ENCODE data around the gene FXYD7.
"Not testable (repeated sequence)": the region's sequence is repeated elsewhere in the genome, so short reads cannot be mapped to it uniquely, and the experiment has no call there.

FXYD7 gene

DNA sequence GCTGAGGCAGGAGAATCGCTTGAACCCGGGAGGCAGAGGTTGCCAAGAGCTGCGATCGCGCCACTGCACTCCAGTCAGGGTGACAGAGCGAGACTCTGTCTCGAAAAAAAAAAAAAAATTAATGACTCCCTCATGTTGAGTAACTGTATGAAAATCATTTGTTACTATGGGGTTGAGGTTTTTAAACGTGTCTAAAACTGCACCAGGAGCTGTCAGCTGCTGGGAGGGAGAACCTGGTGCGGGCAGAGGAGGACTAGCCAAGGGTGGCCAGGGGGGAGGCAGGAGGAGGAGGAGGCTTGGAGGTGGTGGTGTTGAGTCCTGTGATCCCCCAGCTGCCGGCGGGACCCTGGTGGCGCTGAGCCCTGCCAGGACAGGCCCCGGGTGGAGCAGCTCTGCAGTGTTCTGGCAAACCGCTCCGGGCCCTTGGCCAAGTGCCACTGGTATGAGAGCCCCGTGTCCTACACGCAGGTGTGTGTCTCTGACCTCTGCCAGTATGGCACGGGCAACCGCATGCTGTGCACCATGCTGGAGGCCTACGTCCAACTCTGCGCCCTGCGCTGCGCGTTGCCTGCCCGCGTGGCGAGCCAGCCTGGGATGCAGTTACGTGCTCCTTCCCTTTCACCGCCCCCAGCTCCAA is 44.5 kb upstream of the FXYD7 start:
- DNase-seq = no peak
- TF ChIP-seq, protein P1, sequence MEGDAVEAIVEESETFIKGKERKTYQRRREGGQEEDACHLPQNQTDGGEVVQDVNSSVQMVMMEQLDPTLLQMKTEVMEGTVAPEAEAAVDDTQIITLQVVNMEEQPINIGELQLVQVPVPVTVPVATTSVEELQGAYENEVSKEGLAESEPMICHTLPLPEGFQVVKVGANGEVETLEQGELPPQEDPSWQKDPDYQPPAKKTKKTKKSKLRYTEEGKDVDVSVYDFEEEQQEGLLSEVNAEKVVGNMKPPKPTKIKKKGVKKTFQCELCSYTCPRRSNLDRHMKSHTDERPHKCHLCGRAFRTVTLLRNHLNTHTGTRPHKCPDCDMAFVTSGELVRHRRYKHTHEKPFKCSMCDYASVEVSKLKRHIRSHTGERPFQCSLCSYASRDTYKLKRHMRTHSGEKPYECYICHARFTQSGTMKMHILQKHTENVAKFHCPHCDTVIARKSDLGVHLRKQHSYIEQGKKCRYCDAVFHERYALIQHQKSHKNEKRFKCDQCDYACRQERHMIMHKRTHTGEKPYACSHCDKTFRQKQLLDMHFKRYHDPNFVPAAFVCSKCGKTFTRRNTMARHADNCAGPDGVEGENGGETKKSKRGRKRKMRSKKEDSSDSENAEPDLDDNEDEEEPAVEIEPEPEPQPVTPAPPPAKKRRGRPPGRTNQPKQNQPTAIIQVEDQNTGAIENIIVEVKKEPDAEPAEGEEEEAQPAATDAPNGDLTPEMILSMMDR (IDR thresholded peaks at IDR 0.05; ENCODE audit: low read depth, low read length) = no peak
- H3K27ac ChIP-seq = no peak overlapping the region
- H3K9me3 ChIP-seq (ENCODE audit: severe bottlenecking) = no peaks in the 10 kb centered on the region
- H3K4me3 ChIP-seq (ENCODE audit: low read depth, low read length) = no peak overlapping the region
- H3K36me3 ChIP-seq = no peaks in the 10 kb centered on the region
- H3K27me3 ChIP-seq (ENCODE audit: insufficient read depth, low read depth, severe bottlenecking) = no peaks in the 10 kb centered on the region

DNA sequence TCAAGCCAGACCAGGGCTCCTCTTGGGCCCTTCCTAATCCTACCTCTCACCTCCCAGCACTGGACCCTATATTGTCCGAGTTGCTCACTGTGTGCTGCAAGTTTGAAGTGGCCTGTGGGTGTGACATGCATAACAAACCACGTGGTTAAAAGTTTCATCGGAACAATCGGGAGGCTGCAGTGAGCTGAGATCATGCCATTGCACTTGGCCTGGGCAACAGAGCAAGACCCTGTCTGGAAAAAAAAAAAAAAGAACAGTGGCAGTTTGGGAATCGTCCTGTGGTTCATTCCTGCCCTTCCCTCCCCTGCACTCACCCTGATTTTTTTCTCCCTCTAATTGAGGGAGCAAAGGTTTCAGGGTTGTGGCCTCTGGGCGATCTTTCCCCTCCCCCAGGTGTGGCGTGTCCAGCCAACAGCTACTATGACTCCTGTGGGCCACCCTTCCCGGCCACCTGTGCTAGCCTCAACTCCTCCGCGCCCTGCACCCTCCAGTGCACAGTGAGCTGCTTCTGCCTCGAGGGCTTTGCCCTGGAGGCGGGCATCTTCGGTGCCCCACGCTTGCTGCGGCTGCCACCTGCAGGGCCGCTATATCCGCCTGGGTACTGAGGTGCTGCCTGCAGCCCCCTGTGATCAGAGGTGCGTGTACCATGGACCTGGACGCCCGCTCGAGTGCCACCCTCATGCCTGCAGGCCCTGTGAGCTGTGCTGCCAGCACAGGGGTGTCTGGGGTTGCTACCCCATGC is 43.7 kb upstream of the FXYD7 start:
- Histone ChIP-seq H3K4me3 (ENCODE audit: low read depth, low read length) (no peak overlapping the region), H3K9me3 (ENCODE audit: severe bottlenecking) (no peaks in the 10 kb centered on the region), H3K27me3 (ENCODE audit: insufficient read depth, low read depth, severe bottlenecking) (no peaks in the 10 kb centered on the region), H3K36me3 (no peaks in the 10 kb centered on the region), H3K27ac (no peak overlapping the region)
- DNase-seq = no peak
- TF ChIP-seq, protein P1 (IDR thresholded peaks at IDR 0.05; ENCODE audit: low read depth, low read length) = no peak

DNA sequence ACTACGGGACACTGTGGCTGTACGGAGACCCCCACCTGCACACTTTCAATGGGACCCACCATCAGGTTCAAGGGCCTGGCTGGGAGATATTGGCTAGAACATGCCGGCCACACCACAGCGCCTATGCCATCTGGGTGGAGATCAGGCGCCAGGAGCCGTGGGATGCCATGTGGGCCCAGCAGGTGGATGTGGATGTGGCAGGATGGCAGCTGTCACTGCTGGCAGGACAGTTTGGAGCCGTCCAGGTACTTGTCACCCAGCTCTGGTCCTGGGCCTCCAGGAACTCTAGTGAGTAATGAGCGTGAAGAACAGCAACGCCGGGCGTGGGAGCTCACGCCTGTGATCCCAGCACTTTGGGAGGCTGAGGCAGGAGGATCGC is 43.2 kb upstream of the FXYD7 start:
- no peak for DNase-seq
- H3K36me3 ChIP-seq = no peaks in the 10 kb centered on the region
- no peaks in the 10 kb centered on the region for H3K27me3 ChIP-seq (ENCODE audit: insufficient read depth, low read depth, severe bottlenecking)
- no peaks in the 10 kb centered on the region for H3K9me3 ChIP-seq (ENCODE audit: severe bottlenecking)
- TF ChIP-seq, protein P1 (IDR thresholded peaks at IDR 0.05; ENCODE audit: low read depth, low read length) = no peak
- H3K27ac ChIP-seq = no peak overlapping the region
- H3K4me3 ChIP-seq (ENCODE audit: low read depth, low read length) = no peak overlapping the region

GRCh38 chr19:35100588-35101533 is 42.2 kb upstream of the FXYD7 start:
- DNase-seq = no peak
- TF ChIP-seq, protein P1 (IDR thresholded peaks at IDR 0.05; ENCODE audit: low read depth, low read length) = no peak
- H3K4me3 ChIP-seq (ENCODE audit: low read depth, low read length) = no peak overlapping the region
- H3K36me3 ChIP-seq = no peaks in the 10 kb centered on the region
- H3K9me3 ChIP-seq (ENCODE audit: severe bottlenecking) = peaks cover 4% of the 10 kb centered on the region
- no peaks in the 10 kb centered on the region for H3K27me3 ChIP-seq (ENCODE audit: insufficient read depth, low read depth, severe bottlenecking)
- H3K27ac ChIP-seq = no peak overlapping the region

DNA sequence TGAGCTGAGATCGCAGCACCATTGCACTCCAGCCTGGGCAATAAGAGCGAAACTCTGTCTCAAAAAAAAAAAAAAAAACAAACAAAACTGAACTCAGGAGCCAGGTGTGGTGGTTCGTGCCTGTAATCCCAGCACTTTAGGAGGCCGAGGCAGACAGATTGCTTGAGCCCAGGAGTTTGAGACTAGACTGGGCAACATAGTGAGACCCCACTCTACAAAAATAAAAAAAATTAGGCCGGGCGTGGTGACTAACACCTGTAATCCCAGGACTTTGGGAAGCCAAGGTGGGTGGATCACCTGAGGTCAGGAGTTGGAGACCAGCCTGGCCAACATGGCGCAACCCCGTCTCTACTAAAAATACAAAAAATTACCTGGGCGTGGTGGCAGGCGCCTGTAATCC is 41.1 kb upstream of the FXYD7 start:
- H3K4me3 ChIP-seq (ENCODE audit: low read depth, low read length); H3K27me3 ChIP-seq (ENCODE audit: insufficient read depth, low read depth, severe bottlenecking); H3K9me3 ChIP-seq (ENCODE audit: severe bottlenecking); DNase-seq; H3K36me3 ChIP-seq; H3K27ac ChIP-seq: not testable (repeated sequence)

- not testable (repeated sequence) for H3K27ac ChIP-seq; H3K9me3 ChIP-seq (ENCODE audit: severe bottlenecking); DNase-seq; H3K27me3 ChIP-seq (ENCODE audit: insufficient read depth, low read depth, severe bottlenecking); H3K4me3 ChIP-seq (ENCODE audit: low read depth, low read length); H3K36me3 ChIP-seq
Observed at GRCh38 chr19:35103614-35104013, 39.4 kb upstream of the FXYD7 start.
